Mesendoderm (in vitro differentiated cells): ENCODE data around the gene ACSM3.

Experiments
- DNase-seq: peaks from one replicate; pipeline ENCODE4 v3.0.0; 2013
- H2AK5ac ChIP-seq: 2 replicates; pipeline ENCODE4 v1.6.1; 2013; ENCODE audit warnings: low read length, inconsistent platforms
- H2BK120ac ChIP-seq: 2 replicates; pipeline ENCODE4 v1.6.1; 2013; ENCODE audit warnings: low read depth, mild to moderate bottlenecking, low read length, moderate library complexity, mixed read lengths
- H2BK15ac ChIP-seq: replicated peaks from 2 replicates; pipeline ENCODE4 v1.6.1; 2013; ENCODE audit warnings: low read depth, mild to moderate bottlenecking, moderate library complexity
- H2BK5ac ChIP-seq: 2 replicates; pipeline ENCODE4 v1.6.1; 2013; ENCODE audit warnings: low read length, inconsistent platforms
- H3K18ac ChIP-seq: 2 replicates; pipeline ENCODE4 v1.6.1; 2013; ENCODE audit warnings: mild to moderate bottlenecking, low read length, mixed read lengths
- H3K23ac ChIP-seq: one replicate; pipeline ENCODE4 v1.6.1; 2013; ENCODE audit warnings: low read length
- H3K27ac ChIP-seq: 2 replicates; pipeline ENCODE4 v1.5.1; 2013; ENCODE audit warnings: low read depth, mild to moderate bottlenecking, inconsistent platforms, low read length, moderate library complexity
- H3K27me3 ChIP-seq: 2 replicates; pipeline ENCODE4 v1.6.1; 2013; ENCODE audit warnings: low read length, control low read depth, mild to moderate bottlenecking, inconsistent platforms; ENCODE audit not compliant: insufficient read depth, poor library complexity
- H3K36me3 ChIP-seq: 2 replicates; pipeline ENCODE4 v1.6.1; 2013; ENCODE audit warnings: low read length, inconsistent platforms; ENCODE audit not compliant: control insufficient read depth, insufficient read depth
- H3K4ac ChIP-seq: one replicate; pipeline ENCODE4 v1.6.1; 2013; ENCODE audit warnings: low read depth, mild to moderate bottlenecking, low read length, moderate library complexity
- H3K4me1 ChIP-seq: 2 replicates; pipeline ENCODE4 v1.6.1; 2013; ENCODE audit warnings: low read depth, low read length, inconsistent platforms; ENCODE audit not compliant: control insufficient read depth
- H3K4me2 ChIP-seq: 2 replicates; pipeline ENCODE4 v1.6.1; 2013; ENCODE audit warnings: low read length
- H3K4me3 ChIP-seq: 2 replicates; pipeline ENCODE4 v1.5.1; 2013; ENCODE audit warnings: mild to moderate bottlenecking, low read length
- H3K56ac ChIP-seq: one replicate; pipeline ENCODE4 v1.6.1; 2013; ENCODE audit warnings: low read length
- H3K79me1 ChIP-seq: 2 replicates; pipeline ENCODE4 v1.6.1; 2013; ENCODE audit warnings: low read length, inconsistent platforms
- H3K79me2 ChIP-seq: 2 replicates; pipeline ENCODE4 v1.6.1; 2013; ENCODE audit warnings: mild to moderate bottlenecking, low read length; ENCODE audit not compliant: control insufficient read depth, insufficient read depth
- H3K9ac ChIP-seq: 2 replicates; pipeline ENCODE4 v1.6.1; 2013; ENCODE audit warnings: low read length, inconsistent platforms
- H4K5ac ChIP-seq: one replicate; pipeline ENCODE4 v1.6.1; 2013; ENCODE audit warnings: low read length
- H4K8ac ChIP-seq: one replicate; pipeline ENCODE4 v1.6.1; 2013; ENCODE audit warnings: low read depth, mild to moderate bottlenecking, control low read depth, low read length, moderate library complexity
- WGBS: extraction: QIAGEN DNeasy Blood & Tissue Kit; methylation state at CpG from one replicate; pipeline ENCODE4 v1.1.7; 2013; ENCODE audit warnings: low lambda C conversion rate, missing lambda C conversion rate; ENCODE audit not compliant: insufficient coverage; ENCODE audit errors: extremely low coverage; 5-methylcytosine and 5-hydroxymethylcytosine counted together

The ACSM3 gene

DNA sequence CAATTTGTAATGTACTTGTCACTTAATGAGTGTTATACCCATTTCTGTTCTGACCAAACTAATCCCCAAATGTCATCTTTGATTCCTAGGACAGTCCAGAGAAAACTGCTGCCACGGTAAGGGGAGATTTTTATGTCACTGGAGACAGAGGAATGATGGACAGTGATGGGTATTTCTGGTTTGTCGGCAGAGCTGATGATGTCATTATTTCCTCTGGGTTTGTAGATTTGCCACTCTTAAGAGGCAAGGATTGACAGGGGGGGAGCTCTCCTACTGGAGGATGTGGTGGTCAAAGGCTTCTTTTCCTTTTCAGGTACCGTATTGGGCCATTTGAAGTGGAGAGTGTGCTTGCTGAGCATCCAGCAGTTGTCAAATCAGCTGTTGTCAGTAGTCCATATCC, 34.7 kb upstream of the ACSM3 start:
- Histone ChIP-seq H3K27me3 (no peaks in the 10 kb centered on the region), H3K4me3 (no peak overlapping the region), H3K18ac (no peak overlapping the region), H3K4me1 (no peaks in the 10 kb centered on the region), H3K4me2 (no peak overlapping the region), H3K36me3 (no peaks in the 10 kb centered on the region), H3K79me2 (no peaks in the 10 kb centered on the region), H2BK15ac (no peak overlapping the region), H3K9ac (no peak overlapping the region), H4K8ac (no peak overlapping the region), H2BK5ac (no peak overlapping the region), H3K4ac (no peak overlapping the region), H2AK5ac (no peak overlapping the region), H3K79me1 (no peaks in the 10 kb centered on the region), H3K23ac (no peak overlapping the region), H3K27ac (no peak overlapping the region), H3K56ac (no peak overlapping the region), H4K5ac (no peak overlapping the region), H2BK120ac (no peak overlapping the region)
- DNase-seq: no peak
- WGBS: no CpG with 5 or more reads among the region's 3 CpGs

- Histone ChIP-seq H3K36me3 (peaks cover 11% of the 10 kb centered on the region), H2BK5ac (no peak overlapping the region), H3K27me3 (no peaks in the 10 kb centered on the region), H3K9ac (no peak overlapping the region), H3K4me1 (no peaks in the 10 kb centered on the region), H3K79me2 (peaks cover 3% of the 10 kb centered on the region), H2BK15ac (no peak overlapping the region), H3K4me2 (no peak overlapping the region), H3K56ac (no peak overlapping the region), H3K4me3 (no peak overlapping the region), H4K8ac (no peak overlapping the region), H4K5ac (no peak overlapping the region), H3K4ac (no peak overlapping the region), H3K27ac (no peak overlapping the region), H3K79me1 (peaks cover 5% of the 10 kb centered on the region), H3K23ac (no peak overlapping the region), H3K18ac (no peak overlapping the region), H2BK120ac (no peak overlapping the region), H2AK5ac (no peak overlapping the region)
- DNase-seq: no peak
- 100% methylated on average over 1 of the region's 3 CpGs for WGBS
These were observed 29.8 kb upstream of the ACSM3 start for GRCh38 chr16:20734056-20734455.

DNA sequence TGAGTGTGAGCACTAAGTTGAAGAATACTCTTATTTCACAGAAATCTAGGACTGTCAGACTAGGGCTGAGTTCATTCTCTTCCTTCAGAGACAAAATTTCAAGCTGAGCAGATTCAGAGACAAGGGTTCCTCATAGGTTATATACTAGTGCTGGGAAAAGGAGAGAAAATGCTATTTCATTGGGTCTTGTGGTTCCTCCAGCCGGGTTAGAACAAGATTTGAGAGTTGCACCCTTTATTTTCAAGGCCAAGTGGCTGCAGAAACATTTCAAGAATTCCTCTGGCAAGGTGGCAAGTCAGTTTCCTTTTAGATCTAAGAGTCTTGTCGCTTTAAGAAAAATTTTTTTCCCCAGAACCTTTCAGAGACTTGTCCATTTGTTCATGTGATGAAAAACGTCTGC, 29.0 kb upstream of the ACSM3 start:
- Histone ChIP-seq H3K4me2 (no peak overlapping the region), H4K5ac (no peak overlapping the region), H3K36me3 (peaks cover 11% of the 10 kb centered on the region), H3K79me2 (peaks cover 5% of the 10 kb centered on the region), H3K9ac (no peak overlapping the region), H3K79me1 (peaks cover 7% of the 10 kb centered on the region), H3K27me3 (no peaks in the 10 kb centered on the region), H3K4ac (no peak overlapping the region), H3K27ac (no peak overlapping the region), H4K8ac (no peak overlapping the region), H2AK5ac (no peak overlapping the region), H2BK5ac (no peak overlapping the region), H3K18ac (no peak overlapping the region), H2BK15ac (no peak overlapping the region), H3K56ac (no peak overlapping the region), H3K4me3 (no peak overlapping the region), H2BK120ac (no peak overlapping the region), H3K23ac (no peak overlapping the region), H3K4me1 (no peaks in the 10 kb centered on the region)
- no CpG with 5 or more reads among the region's 3 CpGs for WGBS
- DNase-seq: no peak

DNA sequence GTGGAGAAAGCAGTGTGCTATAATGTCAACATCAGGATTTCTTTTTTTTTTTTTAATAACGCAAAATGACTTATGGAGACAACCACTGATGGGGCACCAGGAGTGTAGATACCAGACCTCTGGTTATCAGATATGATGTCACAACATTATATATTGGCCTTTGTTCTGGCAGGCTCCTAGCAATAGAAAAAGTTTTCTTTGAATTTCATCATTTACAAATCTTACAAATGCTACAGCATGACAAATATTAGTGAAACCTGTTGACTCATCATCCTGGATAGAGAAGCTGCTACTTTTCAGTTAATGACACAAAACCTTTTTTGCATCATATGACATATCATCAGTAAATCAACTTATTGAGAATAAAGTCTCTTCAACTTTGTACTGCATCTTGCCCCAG, 28.3 kb upstream of the ACSM3 start:
- no CpG with 5 or more reads among the region's 1 CpG for WGBS
- H2BK5ac ChIP-seq: no peak overlapping the region
- no peak overlapping the region for H2BK120ac ChIP-seq
- H3K4me1 ChIP-seq: peaks cover under 1% of the 10 kb centered on the region
- H4K8ac ChIP-seq: no peak overlapping the region
- peaks cover 10% of the 10 kb centered on the region for H3K79me1 ChIP-seq
- no peak overlapping the region for H3K4me2 ChIP-seq
- H3K23ac ChIP-seq: no peak overlapping the region
- no peak overlapping the region for H3K18ac ChIP-seq
- H3K4ac ChIP-seq: no peak overlapping the region
- H2AK5ac ChIP-seq: no peak overlapping the region
- H3K36me3 ChIP-seq: peaks cover 11% of the 10 kb centered on the region
- H4K5ac ChIP-seq: no peak overlapping the region
- DNase-seq: no peak
- no peak overlapping the region for H3K9ac ChIP-seq
- H3K27ac ChIP-seq: no peak overlapping the region
- H3K4me3 ChIP-seq: no peak overlapping the region
- no peak overlapping the region for H3K56ac ChIP-seq
- no peak overlapping the region for H2BK15ac ChIP-seq
- no peaks in the 10 kb centered on the region for H3K27me3 ChIP-seq
- H3K79me2 ChIP-seq: peaks cover 12% of the 10 kb centered on the region

DNA sequence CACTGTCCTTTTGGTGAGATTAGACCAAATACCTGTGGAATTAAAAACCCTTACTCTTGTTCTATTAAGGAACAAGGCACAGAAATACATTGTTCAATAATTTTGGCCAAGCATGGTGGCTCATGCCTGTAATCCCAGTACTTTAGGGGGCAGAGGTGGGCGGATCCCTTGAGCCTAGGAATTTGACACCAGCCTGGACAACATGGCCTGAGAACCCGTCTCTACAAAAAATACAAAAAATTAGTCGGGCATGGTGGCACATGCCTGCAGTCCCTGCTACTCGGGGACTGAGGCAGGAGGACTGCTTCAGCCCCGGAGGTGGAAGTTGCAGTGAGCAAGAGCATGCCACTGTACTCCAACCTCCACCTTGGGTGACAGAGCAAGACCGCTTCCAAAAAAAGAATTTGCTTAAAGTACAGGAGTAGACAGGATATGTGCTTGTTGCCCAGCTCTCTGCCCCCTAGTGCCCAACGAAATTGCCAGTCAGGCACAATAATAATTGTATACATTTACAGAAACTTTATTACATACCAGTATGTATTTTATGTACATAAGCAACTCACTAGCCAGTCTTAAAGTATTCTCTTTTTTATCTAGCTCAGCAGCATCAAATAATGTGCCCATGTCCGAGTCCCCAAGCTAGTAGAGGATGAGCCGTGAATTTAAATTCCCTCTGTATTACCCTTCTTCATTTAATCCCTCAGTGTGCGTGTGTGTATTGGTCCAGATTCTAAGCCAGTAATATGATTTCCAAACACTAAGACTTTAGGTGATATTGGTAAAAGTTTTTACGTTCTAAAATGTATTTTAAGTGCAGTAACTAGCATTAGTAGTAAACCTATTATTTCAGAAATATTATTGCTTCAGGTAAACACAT, 23.6 kb upstream of the ACSM3 start:
- DNase-seq: peak; percentile 7
- no CpG with 5 or more reads among the region's 11 CpGs for WGBS
- peak overlapping the region; percentile 84 for H3K56ac ChIP-seq

More for the DNA sequence above, 23.6 kb upstream of the ACSM3 start:
- Histone ChIP-seq H3K27ac (no peak overlapping the region), H3K4ac (no peak overlapping the region), H4K5ac (no peak overlapping the region), H3K79me2 (peaks cover 19% of the 10 kb centered on the region), H3K4me3 (peak overlapping the region; percentile 82), H3K79me1 (peaks cover 12% of the 10 kb centered on the region), H2BK120ac (no peak overlapping the region), H2AK5ac (no peak overlapping the region), H3K4me1 (peaks cover 2% of the 10 kb centered on the region), H4K8ac (no peak overlapping the region), H2BK5ac (no peak overlapping the region), H3K4me2 (peak overlapping the region; percentile 79), H3K36me3 (peaks cover 9% of the 10 kb centered on the region), H2BK15ac (no peak overlapping the region), H3K27me3 (no peaks in the 10 kb centered on the region), H3K18ac (no peak overlapping the region), H3K9ac (peak overlapping the region; percentile 83), H3K23ac (no peak overlapping the region)
